GM21381 (cell line): ENCODE results near the gene FBXO8.

Experiments
- ATAC-seq: cut with Tn5 transposase; IDR thresholded peaks from one replicate; pipeline ENCODE4 v1.9.1; 2021; ENCODE audit warnings: mild to moderate bottlenecking, moderate library complexity; ENCODE audit not compliant: unreplicated experiment

Gene FBXO8

DNA sequence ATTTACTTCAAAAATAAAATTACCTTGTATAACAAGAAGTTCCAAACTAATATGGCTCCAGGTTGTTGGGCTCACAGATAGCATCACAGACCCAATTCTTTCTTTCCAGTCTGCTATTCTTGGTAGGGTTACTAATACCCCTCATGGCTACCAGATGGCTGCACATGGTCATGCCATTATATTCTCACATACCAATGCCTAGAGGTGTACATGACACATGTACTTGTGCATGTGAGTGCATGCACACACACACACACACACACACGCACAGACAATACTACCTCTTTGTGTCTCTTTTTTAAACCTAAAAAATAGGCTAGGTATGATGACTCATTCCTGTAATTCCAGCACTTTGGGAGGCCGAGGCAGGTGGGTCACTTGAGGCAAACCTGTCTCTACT, 31.1 kb downstream of the FBXO8 start:
- no peak for ATAC-seq

DNA sequence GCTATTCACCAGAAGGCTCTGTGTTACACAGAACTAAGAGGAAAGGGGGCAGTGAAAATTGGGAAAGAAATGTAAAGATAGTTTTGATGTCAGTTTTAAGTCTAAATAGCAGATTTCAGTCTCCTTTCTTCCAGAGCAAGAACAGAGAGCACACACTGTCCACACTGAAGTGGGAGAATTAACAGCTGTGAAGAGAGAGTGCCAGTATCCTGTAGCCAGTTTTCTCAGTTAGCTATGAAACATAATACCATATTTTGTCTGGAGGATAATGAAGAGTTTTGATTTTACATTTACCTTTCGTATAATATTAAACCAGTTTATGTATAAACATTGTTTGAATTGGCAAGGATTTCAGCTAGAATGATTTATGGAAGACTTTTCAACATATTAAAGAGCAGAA, 35.1 kb downstream of the FBXO8 start:
- no peak for ATAC-seq

- ATAC-seq: no peak
These were observed 37.8 kb downstream of the FBXO8 start for GRCh38 chr4:174245714-174246113.

- no peak for ATAC-seq
These were observed 39.0 kb downstream of the FBXO8 start for GRCh38 chr4:174244441-174244840.

- ATAC-seq: no peak
These were observed 42.3 kb downstream of the FBXO8 start for GRCh38 chr4:174241162-174241561.

DNA sequence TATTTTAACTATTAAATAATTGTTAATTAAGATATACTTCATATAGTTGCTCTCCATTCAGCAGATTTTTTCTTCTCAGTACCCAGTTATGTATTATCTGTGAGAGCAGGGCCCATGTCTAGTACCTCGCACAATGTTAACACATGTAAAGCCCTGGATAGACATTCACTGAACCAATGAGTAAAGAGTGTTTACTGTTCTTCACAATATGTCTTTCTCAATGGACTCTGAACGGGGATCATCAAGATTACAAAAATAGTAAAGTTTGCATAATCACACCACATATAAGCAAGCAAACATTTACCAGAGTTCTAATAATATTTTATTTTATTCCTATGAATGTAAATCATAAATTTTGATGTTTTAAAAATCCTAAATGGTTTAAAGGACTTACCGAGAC, 47.1 kb downstream of the FBXO8 start:
- no peak for ATAC-seq

- ATAC-seq: no peak
These were observed 52.8 kb downstream of the FBXO8 start for GRCh38 chr4:174230680-174231079.

DNA sequence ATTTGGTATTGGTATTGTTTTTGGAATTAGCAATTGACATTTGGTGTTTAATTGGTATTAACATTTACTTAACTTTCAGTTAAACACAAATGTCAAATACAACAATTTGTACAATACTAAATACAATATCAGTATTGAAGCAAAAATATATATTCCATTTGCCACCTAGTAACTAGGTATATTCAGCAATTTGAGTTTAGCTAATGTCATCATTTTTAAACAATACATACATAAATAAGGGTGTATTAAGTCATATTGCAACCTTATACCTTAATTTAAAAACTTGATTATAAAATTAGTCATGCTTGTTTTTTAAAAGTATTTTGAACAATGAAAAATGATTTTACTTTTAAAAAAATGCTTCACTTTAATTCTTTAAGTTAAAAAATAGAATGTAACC, 53.3 kb downstream of the FBXO8 start:
- no peak for ATAC-seq

GRCh38 chr4:174228988-174229387, 54.5 kb downstream of the FBXO8 start:
- no peak for ATAC-seq

GRCh38 chr4:174225349-174226049, 58.0 kb downstream of the FBXO8 start:
- no peak for ATAC-seq

DNA sequence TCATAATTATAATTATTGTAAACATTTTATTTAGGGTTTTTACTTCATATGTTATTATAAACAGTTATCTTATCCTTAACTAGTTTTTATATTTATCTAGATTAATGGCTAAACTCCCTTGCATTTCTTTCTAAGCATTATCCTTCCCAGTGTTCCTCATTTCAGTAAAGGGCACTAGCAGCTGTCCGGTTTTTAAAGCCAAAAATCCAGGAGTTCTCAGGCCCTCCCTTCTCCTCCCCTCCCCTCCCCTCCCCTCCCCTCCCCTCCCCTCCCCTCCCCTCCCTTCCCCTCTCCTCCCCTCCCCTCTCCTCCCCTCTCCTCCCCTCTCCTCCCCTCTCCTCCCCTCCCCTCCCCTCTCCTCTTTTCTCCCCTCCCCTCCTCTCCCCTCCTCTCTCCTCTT, 58.9 kb downstream of the FBXO8 start:
- no peak for ATAC-seq

DNA sequence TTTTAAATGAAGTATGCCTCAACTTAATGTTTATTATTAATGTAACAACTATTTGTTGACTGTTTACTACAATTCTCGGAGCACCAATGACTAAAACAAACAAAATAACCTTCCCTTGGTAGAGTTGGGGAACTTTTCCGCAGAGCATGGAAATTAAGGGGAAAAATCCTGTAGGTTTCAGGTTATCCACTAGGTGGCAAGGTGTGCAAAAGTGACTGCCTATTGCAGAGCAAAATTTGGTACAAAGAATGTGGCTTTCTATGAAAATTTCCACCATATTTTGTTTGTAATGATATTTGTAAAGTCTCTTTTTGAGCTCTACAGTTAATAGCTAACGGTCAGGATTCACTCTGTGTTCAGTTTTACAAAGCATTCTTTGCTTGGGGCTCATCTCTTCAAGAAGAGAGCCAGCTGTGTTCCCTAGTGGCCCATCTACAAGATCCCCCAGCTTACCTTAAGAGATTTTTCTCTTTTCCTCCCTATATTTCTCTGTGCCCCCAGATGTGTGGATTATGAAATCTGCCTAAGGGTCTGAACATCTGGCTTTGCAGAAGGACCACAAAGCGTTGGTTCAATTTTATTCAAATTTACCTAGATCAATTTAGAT, 61.1 kb downstream of the FBXO8 start:
- no peak for ATAC-seq

- no peak for ATAC-seq
These were observed 65.2 kb downstream of the FBXO8 start for GRCh38 chr4:174218127-174218790.

GRCh38 chr4:174217273-174218126, 66.0 kb downstream of the FBXO8 start:
- no peak for ATAC-seq

- ATAC-seq: no peak
These were observed 66.6 kb downstream of the FBXO8 start for GRCh38 chr4:174216799-174217272.

DNA sequence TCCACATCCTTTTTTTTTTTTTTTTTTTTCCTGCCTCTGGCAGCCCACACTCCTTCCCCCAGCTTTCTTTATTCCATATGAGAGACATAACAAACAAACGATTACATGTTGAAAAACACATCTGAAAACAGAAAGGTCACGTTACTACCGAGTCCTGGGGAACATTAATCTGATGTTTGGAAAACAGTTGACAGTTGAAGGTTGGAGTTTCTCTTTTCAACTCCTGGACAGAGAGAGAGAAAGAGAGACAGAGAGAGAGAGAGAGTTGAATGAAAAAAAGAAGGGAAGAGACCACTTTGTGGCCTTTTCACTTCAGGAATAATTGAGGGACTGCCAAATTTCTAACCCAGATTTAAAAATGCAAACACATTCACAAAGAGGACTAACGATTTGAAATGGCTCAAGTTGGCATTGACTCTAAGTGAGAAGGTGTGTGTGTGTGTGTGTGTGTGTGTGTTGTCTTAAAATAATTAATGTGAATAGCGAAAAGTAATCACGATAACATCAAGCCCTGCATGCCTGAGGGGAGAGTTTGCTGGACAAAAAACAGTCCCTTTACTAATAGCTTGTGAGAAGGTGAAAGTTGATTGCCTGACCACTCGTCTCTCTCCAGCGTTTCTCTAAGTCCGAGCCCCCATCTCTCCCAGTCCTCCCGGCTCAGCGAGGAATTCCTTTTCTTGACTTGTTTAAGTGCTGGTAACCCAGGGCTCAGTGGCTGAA, 67.3 kb downstream of the FBXO8 start:
- ATAC-seq: no peak

DNA sequence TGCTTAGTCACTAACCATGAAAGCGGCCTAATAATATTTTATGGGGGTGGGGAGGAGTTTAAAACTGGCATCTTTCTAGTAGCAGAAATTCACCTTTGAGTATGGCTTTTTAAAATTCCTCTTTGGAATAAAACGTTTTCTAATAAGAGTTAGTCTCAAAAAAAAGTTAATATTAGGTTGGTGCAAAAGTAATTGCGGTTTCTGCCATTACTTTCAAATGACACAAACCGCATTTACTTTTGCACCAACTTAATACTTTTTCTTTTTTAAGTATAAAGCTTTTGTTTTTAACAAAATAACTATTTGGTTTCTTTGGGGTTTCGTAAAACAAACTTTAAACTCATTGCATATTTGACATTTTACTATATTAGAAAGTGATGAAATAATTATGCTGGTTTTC, 68.4 kb downstream of the FBXO8 start:
- ATAC-seq: no peak

DNA sequence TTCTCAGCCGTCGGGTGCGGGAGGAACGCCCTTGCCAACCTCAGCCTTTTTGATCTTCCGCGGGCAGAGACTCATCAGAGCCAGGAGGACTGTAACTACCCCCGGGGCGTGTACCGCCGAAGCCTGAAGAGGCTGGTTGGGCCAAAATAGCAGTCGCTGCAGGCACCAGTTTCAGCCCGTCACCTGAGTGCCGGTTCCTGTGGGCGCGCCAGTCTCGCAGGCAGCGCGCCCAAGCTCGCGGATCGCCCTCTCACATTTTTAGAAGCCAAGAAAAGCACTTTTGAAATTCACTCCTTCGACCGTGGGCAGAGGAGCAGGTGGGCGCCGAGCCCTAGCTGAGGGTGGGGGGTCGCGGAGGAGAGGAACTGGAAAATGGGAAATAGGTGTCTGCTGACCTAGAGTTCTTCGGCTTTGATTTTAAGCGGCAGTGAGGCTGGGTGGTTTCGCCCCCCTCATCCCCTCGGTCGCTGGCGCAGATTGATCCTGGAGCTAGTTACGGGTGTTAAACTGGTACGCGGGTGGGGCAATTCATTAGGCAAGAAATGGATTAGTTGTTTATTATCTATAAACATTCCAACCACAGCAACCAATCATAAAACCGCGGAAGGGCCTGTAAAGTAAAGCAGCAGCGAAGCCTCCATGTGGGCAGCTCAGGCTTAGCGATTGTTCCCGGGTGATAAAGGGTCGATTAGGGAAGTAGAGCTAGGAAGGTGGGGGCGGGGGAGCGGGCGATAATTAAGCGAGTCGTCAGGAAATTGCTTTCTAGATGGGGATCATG, 69.2 kb downstream of the FBXO8 start:
- no peak for ATAC-seq

DNA sequence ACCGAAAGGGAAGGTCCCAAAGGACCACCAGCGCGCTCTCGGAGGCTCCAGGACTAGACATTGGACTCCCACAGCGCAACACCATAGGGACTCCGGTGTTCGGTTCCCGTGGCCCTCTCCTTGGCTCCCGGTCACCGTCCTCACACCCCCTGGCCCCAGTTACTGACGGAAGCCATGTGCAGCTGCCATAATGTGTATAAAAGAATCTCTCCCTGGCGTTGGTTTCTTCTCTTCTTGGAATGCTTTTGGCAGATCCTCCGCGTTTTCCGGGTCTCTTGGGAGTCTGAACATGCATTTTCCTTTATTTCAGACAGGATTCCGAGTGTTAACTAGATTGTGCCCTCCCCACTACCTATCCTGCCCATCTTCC, 69.8 kb downstream of the FBXO8 start:
- ATAC-seq: no peak

- no peak for ATAC-seq
These were observed 71.4 kb downstream of the FBXO8 start for GRCh38 chr4:174212061-174212460.
